Suprapubic skin (tissue), 3 donors: ENCODE measurements around the gene TTC28.

ENCODE experiments used
- POLR2AphosphoS5 ChIP-seq, 3 donors: sonication (generic); formaldehyde crosslinking; IDR thresholded peaks; one replicate each; pipeline ENCODE4 v1.6.1; 2017; ENCODE audit warnings: antibody characterized with exemption in 3 of 3
- TF ChIP-seq, protein P1 (sequence below), 2 donors: fragments of 200-600 bp in 1 of 2; fragments of 450-650 bp in 1 of 2; sonication (generic) in 1 of 2; IDR thresholded peaks; one replicate each; pipeline ENCODE4 v1.5.1; 2016 to 2019; ENCODE audit warnings: antibody characterized with exemption in 2 of 2, mild to moderate bottlenecking in 1 of 2, moderate library complexity in 1 of 2

DNA sequence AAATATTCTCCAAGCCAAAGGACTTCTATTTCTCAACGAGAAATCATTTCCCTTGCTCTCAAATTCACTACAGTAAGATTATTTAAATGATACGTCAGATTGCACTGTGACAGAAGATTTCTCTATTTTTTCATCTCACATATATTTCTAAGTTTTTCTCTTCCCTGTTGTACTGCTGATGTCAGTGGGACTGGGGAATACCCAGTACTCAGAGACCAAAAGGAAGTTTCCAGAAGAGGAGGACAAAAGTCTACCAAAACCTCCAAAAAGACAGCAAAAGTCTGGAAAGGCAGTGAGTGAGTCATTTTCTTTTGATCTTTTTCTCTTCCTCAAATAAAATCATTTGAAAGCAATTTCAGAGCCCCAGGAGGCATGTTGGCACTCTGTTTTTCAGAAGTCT, 610.8 kb downstream of the TTC28 start:
- TF ChIP-seq, protein P1, sequence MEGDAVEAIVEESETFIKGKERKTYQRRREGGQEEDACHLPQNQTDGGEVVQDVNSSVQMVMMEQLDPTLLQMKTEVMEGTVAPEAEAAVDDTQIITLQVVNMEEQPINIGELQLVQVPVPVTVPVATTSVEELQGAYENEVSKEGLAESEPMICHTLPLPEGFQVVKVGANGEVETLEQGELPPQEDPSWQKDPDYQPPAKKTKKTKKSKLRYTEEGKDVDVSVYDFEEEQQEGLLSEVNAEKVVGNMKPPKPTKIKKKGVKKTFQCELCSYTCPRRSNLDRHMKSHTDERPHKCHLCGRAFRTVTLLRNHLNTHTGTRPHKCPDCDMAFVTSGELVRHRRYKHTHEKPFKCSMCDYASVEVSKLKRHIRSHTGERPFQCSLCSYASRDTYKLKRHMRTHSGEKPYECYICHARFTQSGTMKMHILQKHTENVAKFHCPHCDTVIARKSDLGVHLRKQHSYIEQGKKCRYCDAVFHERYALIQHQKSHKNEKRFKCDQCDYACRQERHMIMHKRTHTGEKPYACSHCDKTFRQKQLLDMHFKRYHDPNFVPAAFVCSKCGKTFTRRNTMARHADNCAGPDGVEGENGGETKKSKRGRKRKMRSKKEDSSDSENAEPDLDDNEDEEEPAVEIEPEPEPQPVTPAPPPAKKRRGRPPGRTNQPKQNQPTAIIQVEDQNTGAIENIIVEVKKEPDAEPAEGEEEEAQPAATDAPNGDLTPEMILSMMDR (IDR thresholded peaks at IDR 0.05) = no peak
- no peak for TF ChIP-seq POLR2AphosphoS5 (IDR thresholded peaks at IDR 0.05)
